HG02610 (cell line): ENCODE results near the gene ENTPD8.
"Not testable (repeated sequence)": the region's sequence is repeated elsewhere in the genome, so short reads cannot be mapped to it uniquely, and the experiment has no call there.

Source experiments
- ATAC-seq: cut with Tn5 transposase; IDR thresholded peaks from one replicate; pipeline ENCODE4 v1.9.1; 2021; ENCODE audit warnings: mild to moderate bottlenecking, moderate library complexity; ENCODE audit not compliant: unreplicated experiment

ENTPD8 gene

DNA sequence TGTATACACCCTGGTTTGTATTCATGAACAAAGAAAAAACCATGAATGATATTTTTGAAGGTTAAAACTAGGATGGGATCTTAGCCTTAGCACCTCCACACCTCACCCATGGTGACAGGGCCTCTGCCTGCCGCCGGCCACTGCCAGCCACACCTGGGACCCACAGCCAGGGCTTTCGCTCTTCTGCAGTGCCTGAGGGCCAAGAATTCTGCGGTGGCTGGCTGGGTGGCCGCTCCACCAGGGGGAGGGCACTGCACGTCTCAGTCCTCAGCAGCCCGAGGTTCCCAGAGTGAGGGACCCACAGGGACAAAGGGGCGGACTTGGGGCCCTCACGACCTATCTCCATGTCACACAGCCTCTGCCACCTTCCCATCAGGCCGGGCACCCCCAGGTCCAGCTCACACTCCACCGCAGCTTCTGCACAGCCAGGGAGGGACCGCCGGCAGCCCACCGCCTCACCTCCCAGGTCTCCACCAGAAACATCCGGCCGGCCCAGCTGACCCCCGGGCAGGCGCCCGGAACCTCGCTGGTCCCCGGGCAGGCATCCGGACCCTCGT, 25.1 kb downstream of the ENTPD8 start:
- ATAC-seq = no peak

DNA sequence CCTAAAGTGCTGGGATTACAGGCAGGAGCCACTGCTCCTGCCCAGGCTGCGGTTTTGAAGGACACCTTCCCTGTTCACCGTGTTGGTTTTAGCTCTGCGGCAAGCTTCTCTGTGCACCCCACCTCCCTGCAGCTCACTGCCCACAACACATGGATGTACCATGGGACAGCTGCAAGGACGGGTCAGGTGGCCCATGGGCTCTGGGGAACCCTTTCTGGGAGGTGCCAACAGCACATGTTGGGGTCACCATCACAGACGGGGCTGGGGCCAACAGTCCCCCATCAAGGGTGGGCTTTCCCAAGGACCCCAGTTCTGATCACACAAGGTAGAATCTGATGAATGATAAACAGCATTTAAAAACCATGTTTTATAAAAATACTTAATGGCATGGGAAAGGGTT, 25.7 kb downstream of the ENTPD8 start:
- ATAC-seq = no peak

DNA sequence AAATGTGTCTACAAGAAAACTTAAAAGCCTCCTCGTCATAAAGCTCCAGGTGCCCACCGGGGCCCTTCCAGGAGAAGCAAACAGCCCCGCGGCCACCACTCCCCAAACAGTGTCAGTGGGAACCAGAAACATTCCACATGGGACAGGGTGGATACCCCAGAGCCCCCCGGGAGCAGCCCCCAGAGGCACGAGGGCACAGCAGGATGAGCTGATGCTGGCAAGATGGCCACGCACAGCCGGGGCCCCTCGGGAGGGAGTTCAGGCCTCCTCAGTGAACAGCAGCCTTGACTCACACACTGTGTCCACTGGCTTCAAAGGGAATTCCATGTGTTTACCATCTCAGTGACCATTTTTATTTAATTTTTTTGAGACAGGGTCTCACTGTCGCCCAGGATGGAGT, 28.7 kb downstream of the ENTPD8 start:
- no peak for ATAC-seq

DNA sequence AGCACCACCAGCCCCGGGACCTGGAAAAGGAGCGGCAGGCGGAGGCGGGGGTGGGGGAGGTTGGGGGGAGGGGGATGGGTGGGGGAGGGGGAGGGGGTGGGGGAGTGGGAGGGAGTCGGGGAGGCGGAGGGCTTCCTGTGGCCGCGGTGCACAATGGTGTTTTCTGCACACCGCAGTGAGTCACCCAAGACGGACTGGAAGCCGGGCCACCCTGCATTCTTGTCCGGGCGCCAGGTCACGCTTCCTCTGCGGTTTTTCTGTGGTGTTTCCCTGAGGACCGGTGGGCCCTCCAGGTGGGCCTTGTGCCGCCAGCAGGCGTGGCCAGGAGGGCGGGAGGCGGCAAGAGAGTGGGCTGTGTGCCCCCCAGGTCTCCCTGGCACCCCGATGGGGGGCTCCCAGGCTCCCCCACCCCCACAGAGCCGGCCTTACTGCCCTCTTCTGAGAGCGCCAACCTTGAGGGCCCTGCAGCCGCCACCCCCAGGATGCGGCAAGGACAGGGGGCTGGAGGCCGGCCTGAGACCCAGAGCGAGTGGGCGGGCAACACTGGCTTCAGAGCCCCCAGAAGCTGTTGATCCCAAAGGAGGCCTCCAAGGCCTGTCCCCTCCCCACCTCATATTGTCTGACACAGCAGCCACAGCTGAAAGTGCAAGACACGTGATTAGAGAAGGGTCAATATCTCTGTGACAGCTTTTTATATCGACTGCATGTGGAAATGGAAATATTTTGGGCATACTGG, 29.3 kb downstream of the ENTPD8 start:
- ATAC-seq = peak; percentile 49

DNA sequence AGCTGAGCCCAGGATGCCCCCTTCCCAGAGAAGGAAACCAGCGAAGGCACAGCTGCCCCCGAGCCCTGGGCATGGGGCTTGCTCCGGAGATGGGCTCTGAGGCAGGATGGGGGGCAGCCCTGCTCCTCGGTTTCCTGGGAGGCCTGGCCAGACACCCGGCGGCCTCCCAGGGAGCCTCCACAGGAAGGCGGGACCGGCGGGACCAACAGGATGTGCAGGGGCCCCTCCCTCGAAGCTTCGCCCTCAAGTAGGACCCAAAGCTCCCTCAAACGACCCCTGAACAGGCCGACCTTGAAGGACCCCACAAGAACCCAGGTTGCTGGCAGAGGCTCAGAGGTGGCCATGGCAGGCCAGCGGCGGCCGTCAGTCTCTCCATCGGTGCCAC, 29.9 kb downstream of the ENTPD8 start:
- no peak for ATAC-seq

DNA sequence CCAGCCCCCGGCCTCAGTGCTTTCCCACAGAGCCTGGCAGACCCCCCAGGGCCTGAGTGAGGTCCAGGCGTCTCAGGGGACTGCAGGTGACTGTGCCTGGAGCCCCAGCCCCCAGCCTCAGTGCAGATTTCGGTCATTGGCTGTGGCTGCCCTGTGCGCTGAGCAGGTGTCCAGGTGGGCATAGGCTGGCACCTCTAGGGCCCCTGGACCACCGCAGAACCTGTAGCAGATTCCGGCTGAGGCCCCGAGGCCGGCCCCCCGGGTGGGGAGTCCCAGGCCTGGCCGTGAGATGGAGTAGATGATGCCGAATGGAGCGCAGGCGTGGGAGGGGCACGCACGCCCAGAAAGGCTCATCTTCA, 30.3 kb downstream of the ENTPD8 start:
- no peak for ATAC-seq

DNA sequence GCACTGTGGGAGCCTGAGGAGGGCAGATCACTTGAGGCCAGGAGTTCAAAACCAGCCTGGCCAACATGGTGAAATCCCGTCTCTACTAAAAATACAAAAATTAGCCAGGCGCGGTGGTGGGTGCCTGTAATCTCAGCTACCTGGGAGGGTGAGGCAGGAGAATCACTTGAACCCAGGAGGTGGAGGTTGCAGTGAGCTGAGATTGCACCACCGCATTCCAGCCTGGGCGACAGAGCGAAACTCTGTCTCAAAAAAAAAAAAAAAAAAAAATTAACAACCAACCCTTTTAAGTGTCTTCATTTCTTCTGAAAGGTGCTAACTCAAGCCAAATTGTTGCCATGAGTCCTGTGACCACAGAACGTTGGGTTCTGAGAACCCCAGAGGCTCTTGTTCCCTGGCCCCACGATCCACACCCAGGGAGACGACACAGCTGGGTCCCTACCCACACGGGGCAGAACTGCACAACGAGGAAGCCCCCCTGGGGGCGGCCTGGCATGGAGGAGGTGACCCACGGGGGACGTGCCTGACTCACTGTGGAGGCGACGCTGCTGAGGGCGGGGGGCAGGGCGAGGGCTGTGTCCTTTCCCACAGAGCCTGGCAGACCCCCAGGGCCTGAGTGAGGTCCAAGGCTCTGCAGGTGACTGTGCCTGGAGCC, 30.8 kb downstream of the ENTPD8 start:
- not testable (repeated sequence) for ATAC-seq

DNA sequence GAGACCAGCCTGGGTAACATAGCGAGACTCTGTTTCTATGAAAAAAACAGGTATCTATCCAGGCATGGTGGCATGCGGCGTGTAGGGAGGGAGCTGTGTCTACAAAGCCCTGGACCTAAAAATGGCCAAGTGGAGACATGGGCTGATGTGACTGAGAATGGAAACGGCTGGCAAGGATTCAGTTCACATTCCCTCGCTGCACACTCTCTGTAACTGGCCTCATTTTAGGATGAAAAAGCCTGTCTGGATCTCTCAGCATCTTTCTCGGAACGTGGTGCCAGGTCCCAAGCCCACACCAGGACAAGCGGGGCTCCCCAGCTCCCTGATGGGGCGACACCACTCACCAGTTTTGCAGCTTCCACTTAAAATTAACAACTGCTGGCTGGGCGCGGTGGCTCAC, 31.6 kb downstream of the ENTPD8 start:
- ATAC-seq = no peak

DNA sequence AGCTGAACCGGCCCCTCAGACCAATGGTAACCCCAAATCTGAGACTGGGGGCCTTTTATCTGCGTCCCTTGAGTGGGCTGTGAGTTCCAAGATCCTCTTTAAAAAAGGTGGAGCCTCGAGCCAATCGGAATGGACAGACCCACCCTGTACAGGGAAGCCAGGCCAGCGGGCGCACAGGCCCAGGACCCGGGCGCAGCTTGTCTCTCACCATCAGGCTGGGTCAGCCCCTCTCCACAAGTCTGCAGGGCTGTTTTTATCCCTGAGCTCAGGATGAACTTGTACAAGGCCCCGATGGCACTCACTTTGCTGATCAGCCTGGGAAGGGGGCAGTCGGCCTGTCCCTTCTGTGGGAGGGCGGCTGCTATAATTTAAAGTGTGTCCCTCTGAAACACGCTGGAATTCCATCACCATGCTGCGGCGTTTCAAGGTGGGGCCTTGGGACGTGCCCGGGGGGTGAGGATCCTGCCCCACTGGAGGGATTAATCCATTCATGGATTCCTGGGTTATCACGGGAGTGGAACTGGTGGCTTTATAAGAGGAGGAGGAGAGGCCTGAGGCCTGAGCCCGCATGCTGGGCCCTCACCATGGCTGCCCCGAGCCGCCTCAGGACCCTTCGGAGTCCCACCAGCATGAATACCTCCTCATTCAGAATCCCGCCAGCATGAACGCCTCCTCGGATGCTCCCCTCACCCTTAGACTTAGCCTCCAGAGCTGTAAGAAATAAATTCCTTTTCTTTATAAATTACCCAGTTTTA, 32.3 kb downstream of the ENTPD8 start:
- ATAC-seq = no peak

DNA sequence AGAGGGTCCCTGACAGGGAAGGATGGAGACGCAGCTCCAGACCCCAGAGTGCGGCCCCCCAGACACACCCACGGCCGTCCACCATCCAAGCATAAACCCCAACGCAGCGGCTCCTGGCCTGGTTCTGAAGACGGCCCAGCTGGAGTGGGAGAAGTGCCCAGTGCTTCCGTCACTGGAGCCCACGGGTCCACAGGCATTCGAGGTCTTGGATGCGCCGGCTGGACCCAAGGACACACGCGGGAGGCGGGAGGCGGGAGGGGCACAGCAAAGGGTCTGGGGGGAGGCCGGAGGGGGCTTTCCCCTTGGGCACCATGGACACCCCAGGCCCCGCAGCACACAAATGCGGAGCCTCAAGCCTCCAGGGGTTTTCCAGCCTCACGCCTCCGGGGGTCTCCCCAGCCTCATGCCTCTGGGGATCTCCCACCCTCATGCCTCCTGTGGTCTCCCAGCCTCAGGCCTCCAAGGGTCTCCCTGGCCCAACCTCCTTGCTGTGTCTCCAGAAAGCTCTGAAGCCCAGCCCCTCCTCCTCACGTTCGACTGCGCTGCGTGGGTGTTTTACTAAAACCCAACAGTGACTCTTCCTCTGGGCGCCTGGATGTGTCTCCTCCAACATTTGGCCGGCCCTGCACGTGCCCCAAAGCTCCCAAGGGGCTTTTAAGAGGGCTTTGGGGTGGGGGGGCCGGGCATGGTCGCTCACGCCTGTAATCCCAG, 33.4 kb downstream of the ENTPD8 start:
- ATAC-seq = no peak

DNA sequence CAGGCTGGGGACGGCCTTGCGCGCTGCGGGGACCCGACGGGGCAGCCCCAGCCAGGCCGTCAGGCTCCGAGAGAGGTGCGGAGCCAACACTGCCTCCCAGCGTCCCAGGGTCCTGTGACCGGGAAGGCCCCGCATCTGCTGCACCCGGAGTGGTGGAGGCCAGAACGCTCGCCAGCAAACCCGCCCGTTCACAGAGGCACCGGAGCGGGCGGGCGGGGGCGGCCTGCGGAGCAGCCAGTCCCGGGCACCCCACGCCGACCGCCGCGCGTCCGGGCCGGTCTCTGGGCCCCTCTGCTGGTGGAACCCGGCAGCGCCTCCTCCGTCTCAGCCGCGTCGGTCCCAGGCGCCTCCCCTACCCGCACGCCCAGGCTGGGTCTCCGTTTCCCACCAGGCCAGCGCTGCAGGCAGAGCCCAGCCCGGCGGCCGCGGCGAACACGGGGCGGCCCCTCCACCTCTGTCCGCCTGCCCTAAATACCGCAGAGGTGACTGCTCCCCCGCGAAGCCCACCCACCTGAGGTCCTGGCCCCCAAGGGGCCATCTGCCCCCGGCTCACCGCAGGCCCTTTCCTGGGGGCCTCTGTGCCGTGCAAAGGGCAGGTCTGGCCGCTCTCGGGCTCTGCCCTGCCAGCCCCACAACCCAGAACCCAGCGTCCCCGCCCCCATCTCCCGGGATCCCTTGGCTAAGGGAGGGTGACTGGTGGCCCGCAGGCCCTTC, 34.1 kb downstream of the ENTPD8 start:
- ATAC-seq = no peak

DNA sequence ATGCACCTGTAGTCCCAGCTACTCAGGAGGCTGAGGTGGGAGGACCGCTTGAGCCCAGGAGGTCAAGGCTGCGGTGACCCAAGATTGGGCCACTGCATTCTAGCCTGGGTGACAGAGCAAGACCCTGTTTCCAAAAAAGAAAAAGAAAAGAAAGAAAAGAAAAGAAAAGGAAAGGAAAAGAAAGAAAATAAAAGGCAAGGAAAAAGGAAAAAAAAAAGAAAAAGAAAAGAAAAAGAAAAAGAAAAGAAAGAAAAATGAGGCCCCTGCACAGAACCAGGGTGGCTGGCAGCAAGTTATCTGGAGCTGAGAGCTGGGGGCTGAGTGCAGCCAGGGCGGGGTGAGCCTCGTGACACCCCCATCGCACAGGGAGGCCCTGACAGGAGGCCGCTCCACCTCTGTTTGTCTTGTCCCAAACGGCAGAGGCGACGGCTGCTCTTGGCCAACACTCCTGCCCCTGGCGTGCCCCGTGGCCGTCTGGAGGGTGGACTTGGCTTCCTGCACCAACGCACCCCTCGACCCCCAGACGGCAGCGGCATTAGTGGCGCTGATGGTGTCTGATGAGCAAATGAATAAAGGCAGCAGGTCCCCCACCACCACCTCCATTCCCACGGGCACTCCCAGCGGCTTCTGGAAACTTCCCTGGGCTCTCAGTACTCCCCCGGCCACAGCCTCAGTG, 34.9 kb downstream of the ENTPD8 start:
- ATAC-seq = no peak

DNA sequence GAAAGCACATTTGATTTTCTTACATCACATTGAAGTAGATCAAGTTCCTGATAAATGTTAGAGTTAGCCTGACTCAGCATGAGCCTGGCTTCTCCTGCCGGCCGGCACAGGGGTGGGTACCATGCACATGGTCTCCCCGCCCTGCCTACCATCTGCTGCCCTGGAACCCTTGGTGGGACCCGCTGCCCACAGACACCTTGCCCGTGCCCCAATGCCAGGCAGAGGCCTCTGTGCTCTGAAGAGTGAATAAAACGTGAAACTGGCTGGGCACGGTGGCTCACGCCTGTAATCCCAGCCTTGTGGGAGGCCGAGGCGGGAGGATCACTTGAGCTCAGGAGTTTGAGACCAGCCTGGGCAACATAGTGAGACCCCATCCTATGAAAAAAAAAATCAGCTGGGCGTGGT, 35.5 kb downstream of the ENTPD8 start:
- ATAC-seq = no peak

DNA sequence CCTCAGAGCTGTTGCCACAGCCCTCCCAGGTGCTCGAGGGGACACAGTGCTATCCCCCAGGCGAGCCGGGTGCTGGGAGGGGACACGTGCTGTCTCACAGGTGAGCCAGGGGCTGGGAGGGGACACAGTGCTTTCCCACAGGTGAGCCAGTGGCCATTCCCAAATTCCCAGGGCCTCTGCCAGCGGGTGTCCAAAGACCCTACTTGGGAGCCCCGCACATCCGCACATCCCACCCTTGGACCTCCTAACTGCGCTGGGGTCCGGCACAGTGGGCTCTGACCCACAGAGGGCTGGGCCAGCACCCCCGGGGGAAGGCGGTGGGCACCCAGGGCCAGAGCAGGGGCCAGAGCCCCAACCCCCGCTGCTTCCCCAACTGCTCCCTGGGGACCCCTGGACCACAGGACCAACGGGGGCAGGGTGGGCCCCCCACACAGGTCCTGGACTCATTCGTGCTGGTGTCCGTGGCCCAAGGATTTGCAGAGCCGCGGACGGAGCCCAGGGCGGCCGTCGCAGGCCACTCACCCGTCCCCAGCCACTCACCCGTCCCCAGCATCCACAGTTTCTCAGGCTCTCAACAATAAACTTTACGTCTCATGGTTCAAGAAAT, 36.1 kb downstream of the ENTPD8 start:
- no peak for ATAC-seq

DNA sequence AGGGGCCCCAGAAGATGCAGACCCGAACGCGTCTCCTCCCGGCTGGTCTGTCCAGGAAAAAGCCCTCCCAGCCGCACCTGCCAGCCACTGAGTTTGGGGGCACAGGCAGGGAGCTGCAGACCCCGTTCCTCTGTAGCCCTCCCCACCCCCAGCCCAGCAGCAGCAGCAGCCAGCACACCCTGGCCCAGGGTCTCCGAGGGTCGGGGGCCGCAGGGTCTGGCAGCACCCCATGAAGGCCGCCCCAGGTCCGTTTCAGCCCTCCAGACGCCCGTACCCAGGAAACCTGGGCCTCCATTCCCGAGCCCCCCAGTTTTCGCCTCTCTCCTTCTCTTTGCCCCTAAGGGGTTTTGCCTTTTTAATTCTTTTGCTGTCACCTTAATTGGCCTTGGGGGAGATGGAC, 37.9 kb downstream of the ENTPD8 start:
- ATAC-seq = no peak

DNA sequence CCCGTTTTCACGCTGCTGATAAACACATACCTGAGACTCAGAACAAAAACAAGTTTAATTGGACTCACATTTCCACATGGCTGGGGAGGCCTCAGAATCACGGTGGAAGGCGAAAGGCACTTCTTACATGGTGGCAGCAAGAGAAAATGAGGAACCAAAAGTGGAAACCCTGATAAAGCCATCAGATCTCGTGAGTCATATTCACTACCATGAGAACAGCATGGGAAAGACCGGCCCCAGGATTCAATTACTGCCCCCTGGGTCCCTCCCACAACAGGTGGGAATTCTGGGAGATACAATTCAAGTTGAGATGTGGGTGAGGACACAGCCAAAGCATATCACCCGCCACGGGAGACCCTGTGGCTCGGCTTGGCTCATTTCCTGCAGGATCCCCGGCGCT, 38.4 kb downstream of the ENTPD8 start:
- ATAC-seq = no peak

DNA sequence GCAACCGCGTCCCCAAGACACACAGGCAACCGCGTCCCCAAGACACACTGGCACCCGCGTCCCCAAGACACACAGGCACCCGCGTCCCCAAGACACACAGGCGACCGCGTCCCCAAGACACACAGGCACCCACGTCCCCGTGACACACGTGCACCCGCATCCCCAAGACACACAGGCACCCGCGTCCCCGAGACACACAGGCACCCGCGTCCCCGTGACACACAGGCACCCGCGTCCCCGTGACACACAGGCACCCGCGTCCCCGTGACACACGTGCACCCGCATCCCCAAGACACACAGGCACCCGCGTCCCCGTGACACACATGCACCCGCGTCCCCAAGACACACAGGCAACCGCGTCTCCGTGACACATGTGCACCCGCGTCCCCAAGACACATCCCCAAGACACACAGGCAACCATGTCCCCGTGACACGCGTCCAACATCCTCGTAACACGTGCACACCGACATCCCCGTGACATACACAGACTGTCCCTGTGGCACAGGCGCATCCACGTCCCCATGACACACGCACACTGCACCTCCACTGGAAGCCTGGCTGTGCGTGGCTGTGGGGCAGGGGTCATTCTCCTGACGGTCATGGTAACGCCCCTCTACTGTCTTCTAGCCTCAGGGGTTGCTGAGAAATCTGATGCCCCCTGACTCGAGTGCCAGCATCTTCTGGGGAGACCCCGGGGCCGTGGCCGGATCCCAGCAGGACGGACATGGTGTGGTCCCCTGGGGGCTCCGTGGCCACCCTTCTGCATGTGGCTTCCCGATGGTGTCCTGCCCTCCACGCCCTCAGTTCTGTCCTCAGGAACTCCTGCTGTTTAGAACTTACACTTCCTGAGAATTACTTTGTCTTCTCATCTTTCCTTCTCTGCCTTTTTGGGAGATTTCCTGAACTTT, 42.3 kb downstream of the ENTPD8 start:
- ATAC-seq = no peak

DNA sequence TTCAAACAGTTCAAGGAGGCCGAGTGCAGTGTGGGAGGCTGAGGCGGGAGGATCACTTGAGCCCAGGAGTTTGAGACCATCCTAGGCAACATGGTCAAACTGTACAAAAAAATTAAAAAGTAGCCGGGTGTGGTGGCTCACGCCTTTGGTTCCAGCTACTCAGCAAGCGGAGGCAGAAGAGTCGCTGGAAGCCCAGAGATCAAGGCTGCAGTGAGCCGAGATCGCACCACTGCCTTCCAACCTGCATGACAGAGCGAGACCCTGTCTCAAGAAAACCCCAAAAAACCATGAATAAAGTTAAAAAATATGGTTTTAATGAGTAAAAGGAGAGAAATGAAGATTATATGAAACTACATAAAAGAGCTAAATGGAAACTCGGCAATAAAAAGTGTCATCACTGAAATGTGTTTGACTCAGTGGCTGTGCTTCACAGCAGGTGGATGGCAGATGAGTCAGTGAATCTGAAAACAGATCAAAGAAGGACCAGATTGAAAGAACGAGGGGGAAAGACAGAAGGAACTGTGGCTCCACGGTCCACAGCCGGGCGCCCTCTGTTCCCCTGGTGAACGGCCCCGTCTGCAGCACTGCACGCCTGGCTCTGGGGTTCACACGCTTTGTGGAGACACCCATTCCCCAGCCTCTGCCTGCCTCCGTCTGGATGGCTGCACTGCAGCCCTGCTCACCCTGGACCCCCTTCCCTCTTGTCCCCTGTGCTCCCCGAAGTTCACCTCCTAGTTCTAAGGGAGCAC, 43.3 kb downstream of the ENTPD8 start:
- ATAC-seq = no peak
